Measurements from ENCODE around the gene PRKRIP1. TPM values are rescaled to one million over a fixed set of nuclear protein-coding genes. Genes with fewer than 3 reads are reported as not detected.

PRKRIP1 gene
- polyA plus RNA-seq, 1 experiment: 14.3 TPM

- POLR2A ChIA-PET: no interaction called here
- TF ChIP-seq CTCF (IDR thresholded peaks at IDR 0.05; ENCODE audit: insufficient read depth, low read depth, low read length): no peak
- DNase-seq (ENCODE audit: low read depth): no peak
- CTCF ChIA-PET: no interaction called here
- Histone ChIP-seq H3K4me3 (ENCODE audit: low read depth, low read length) (no peak overlapping the region), H3K27me3 (ENCODE audit: control insufficient read depth, insufficient read depth, low read length) (no peaks in the 10 kb centered on the region), H3K36me3 (ENCODE audit: control insufficient read depth, insufficient read depth, low read length) (peaks cover 15% of the 10 kb centered on the region)
Observed at GRCh38 chr7:102468478-102469350, 72.6 kb downstream of the PRKRIP1 start.

GRCh38 chr7:102469351-102469971 lies 73.3 kb downstream of the PRKRIP1 start:
- H3K4me3 ChIP-seq (ENCODE audit: low read depth, low read length): no peak overlapping the region
- no peaks in the 10 kb centered on the region for H3K27me3 ChIP-seq (ENCODE audit: control insufficient read depth, insufficient read depth, low read length)
- TF ChIP-seq CTCF (IDR thresholded peaks at IDR 0.05; ENCODE audit: insufficient read depth, low read depth, low read length): no peak
- no peak for DNase-seq (ENCODE audit: low read depth)
- peaks cover 16% of the 10 kb centered on the region for H3K36me3 ChIP-seq (ENCODE audit: control insufficient read depth, insufficient read depth, low read length)
- ChIA-PET CTCF (no interaction called here), POLR2A (no interaction called here)

- POLR2A ChIA-PET: no interaction called here
- H3K36me3 ChIP-seq (ENCODE audit: control insufficient read depth, insufficient read depth, low read length): peaks cover 16% of the 10 kb centered on the region
- H3K27me3 ChIP-seq (ENCODE audit: control insufficient read depth, insufficient read depth, low read length): no peaks in the 10 kb centered on the region
- no peak for DNase-seq (ENCODE audit: low read depth)
- no peak overlapping the region for H3K4me3 ChIP-seq (ENCODE audit: low read depth, low read length)
- CTCF ChIA-PET: no interaction called here
- TF ChIP-seq CTCF (IDR thresholded peaks at IDR 0.05; ENCODE audit: insufficient read depth, low read depth, low read length): no peak
Observed at GRCh38 chr7:102469972-102470825, 74.0 kb downstream of the PRKRIP1 start.

GRCh38 chr7:102471791-102472125 lies 75.6 kb downstream of the PRKRIP1 start:
- peaks cover 16% of the 10 kb centered on the region for H3K36me3 ChIP-seq (ENCODE audit: control insufficient read depth, insufficient read depth, low read length)
- POLR2A ChIA-PET: no interaction called here
- H3K27me3 ChIP-seq (ENCODE audit: control insufficient read depth, insufficient read depth, low read length): no peaks in the 10 kb centered on the region
- no peak for TF ChIP-seq CTCF (IDR thresholded peaks at IDR 0.05; ENCODE audit: insufficient read depth, low read depth, low read length)
- CTCF ChIA-PET: interaction anchor here (0.6 kb wide), 1 partner anchor 20 kb away, joined by 3 read pairs; no protein-coding TSS in a partner anchor
- no peak for DNase-seq (ENCODE audit: low read depth)
- H3K4me3 ChIP-seq (ENCODE audit: low read depth, low read length): no peak overlapping the region

Measured in BJ (cell line).